Mucosa of descending colon (tissue), 3 donors: ENCODE measurements around the gene ZNF225. TPM values are rescaled to one million over a fixed set of nuclear protein-coding genes. Genes with fewer than 3 reads are reported as not detected.
"Not testable (repeated sequence)": the region's sequence is repeated elsewhere in the genome, so short reads cannot be mapped to it uniquely, and the experiment has no call there.

Source experiments
- ATAC-seq: fragments of 200-7000 bp; cut with Tn5 transposase; one replicate; pipeline ENCODE4 v1.9.1; 2020; ENCODE audit warnings: mild to moderate bottlenecking, moderate library complexity
- DNase-seq, 3 donors: peaks; one replicate each; pipeline ENCODE4 v3.0.0-alpha.2; 2020
- H3K36me3 ChIP-seq: fragments of 200-600 bp; one replicate; pipeline ENCODE4 v1.8.0; 2021; ENCODE audit warnings: low read depth, mild to moderate bottlenecking
- H3K4me1 ChIP-seq: fragments of 200-600 bp; one replicate; pipeline ENCODE4 v1.8.0; 2021; ENCODE audit warnings: low read depth, mild to moderate bottlenecking
- H3K4me3 ChIP-seq: fragments of 200-600 bp; one replicate; pipeline ENCODE4 v1.8.0; 2021; ENCODE audit warnings: mild to moderate bottlenecking
- H3K9me3 ChIP-seq: fragments of 200-600 bp; one replicate; pipeline ENCODE4 v1.8.0; 2021; ENCODE audit warnings: mild to moderate bottlenecking
- intact Hi-C, 2 donors: fragments of 100-400 bp; cut with DNase I in 1 of 2; cut with micrococcal nuclease in 1 of 2; formaldehyde crosslinking; loops; one replicate each; pipeline versions ENCODE4 v1.11.0 to v1.11.1; 2022; cut with DNase I, micrococcal nuclease
- total RNA-seq, 3 donors: library from RNA; stranded (reverse); fragmentation: NEBNext Ultra II Directional in 2 of 3; extraction: Animal tissue kit (Norgen Biotek cat#: 25700) in 2 of 3; gene quantifications; one replicate each; pipeline versions ENCODE4 v1.2.1 to v1.2.4, GENCODE V29; 2021 to 2023
- TF ChIP-seq, protein P1 (sequence below): fragments of 200-600 bp; IDR thresholded peaks from one replicate; pipeline ENCODE4 v1.8.0; 2022; ENCODE audit warnings: antibody characterized with exemption, mild to moderate bottlenecking
- donor health status: DM: no; HTN: no; CAD: no; lungs with moderate emphysema.
- donor health status: DM: no; HTN: no; CAD: no.
- donor health status: DM: no; HTN: yes; CAD: no.

The ZNF225 gene
- total RNA-seq, 3 donors from 2014 or later, result 2.2 to 4.8 (median 3.2) TPM

DNA sequence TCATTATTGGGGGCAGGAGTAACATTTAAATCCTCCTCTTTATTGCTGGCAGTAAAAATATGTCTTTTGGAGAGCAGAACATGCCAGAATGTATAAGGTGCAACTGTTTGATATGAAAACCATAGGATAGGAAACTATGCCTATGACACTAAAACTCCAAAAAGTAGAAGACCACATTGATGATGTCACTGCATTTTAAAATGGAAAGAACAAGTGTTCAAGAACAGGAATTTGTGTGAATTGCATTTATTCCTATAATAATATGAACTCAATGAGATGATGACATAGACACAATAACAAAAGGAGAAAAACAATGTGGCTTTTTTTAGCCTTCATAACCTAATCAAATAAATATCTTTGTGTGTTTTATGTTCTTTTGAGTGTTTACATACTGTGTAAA lies 3.7 kb upstream of the ZNF225 start:
- H3K9me3 ChIP-seq, result peaks cover 67% of the 10 kb centered on the region
- no peak overlapping the region for H3K4me3 ChIP-seq
- no peak for DNase-seq
- ATAC-seq, result no peak
- TF ChIP-seq, protein P1, sequence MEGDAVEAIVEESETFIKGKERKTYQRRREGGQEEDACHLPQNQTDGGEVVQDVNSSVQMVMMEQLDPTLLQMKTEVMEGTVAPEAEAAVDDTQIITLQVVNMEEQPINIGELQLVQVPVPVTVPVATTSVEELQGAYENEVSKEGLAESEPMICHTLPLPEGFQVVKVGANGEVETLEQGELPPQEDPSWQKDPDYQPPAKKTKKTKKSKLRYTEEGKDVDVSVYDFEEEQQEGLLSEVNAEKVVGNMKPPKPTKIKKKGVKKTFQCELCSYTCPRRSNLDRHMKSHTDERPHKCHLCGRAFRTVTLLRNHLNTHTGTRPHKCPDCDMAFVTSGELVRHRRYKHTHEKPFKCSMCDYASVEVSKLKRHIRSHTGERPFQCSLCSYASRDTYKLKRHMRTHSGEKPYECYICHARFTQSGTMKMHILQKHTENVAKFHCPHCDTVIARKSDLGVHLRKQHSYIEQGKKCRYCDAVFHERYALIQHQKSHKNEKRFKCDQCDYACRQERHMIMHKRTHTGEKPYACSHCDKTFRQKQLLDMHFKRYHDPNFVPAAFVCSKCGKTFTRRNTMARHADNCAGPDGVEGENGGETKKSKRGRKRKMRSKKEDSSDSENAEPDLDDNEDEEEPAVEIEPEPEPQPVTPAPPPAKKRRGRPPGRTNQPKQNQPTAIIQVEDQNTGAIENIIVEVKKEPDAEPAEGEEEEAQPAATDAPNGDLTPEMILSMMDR, result no peak
- H3K36me3 ChIP-seq, result no peaks in the 10 kb centered on the region
- intact Hi-C loops, result no loop called here
- peaks cover 13% of the 10 kb centered on the region for H3K4me1 ChIP-seq

- H3K4me3 ChIP-seq, result no peak overlapping the region
- H3K4me1 ChIP-seq, result peaks cover 13% of the 10 kb centered on the region
- DNase-seq (no peak), ATAC-seq (no peak)
- intact Hi-C loops, result no loop called here
- H3K36me3 ChIP-seq, result no peaks in the 10 kb centered on the region
- peaks cover 45% of the 10 kb centered on the region for H3K9me3 ChIP-seq
- TF ChIP-seq, protein P1, result no peak
Observed at GRCh38 chr19:44111910-44112463, 1.2 kb upstream of the ZNF225 start.

DNA sequence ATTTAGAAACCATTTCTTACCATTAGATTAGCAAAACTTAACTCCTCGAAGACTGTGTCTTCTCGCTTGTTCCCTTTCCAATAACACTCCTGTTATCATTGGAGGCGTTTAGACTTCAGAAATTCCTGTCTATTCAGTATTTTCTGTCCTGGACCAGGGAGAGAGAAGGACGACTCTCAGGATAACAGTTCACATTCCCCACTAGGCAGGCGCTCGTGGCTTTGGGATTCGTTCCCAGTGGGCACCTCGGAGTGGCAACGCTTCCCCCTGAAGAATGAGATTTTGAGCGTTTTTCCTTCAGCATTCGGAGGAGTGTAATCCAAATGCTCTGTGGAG lies 429 bp upstream of the ZNF225 start:
- Histone ChIP-seq H3K9me3 (peaks cover 38% of the 10 kb centered on the region), H3K4me3 (peak overlapping the region; percentile 42), H3K36me3 (no peaks in the 10 kb centered on the region), H3K4me1 (peaks cover 13% of the 10 kb centered on the region)
- intact Hi-C loops, result no loop called here
- peak; percentile 9 for ATAC-seq
- no peak for DNase-seq
- TF ChIP-seq, protein P1, result no peak

- intact Hi-C loops, result no loop called here
Observed at GRCh38 chr19:44113784-44114390, 688 bp downstream of the ZNF225 start.

GRCh38 chr19:44121162-44121561 lies 8.0 kb downstream of the ZNF225 start:
- not testable (repeated sequence) for H3K36me3 ChIP-seq
- peaks cover 46% of the 10 kb centered on the region for H3K9me3 ChIP-seq

More at GRCh38 chr19:44113784-44114390, 688 bp downstream of the ZNF225 start:
- Histone ChIP-seq H3K4me3 (peak overlapping the region; percentile 42), H3K4me1 (peaks cover 13% of the 10 kb centered on the region), H3K36me3 (no peaks in the 10 kb centered on the region), H3K9me3 (peaks cover 26% of the 10 kb centered on the region)
- no peak for ATAC-seq
- DNase-seq, result peak in 2 of 3 donors; percentile 17 to 33
- TF ChIP-seq, protein P1, result no peak

DNA sequence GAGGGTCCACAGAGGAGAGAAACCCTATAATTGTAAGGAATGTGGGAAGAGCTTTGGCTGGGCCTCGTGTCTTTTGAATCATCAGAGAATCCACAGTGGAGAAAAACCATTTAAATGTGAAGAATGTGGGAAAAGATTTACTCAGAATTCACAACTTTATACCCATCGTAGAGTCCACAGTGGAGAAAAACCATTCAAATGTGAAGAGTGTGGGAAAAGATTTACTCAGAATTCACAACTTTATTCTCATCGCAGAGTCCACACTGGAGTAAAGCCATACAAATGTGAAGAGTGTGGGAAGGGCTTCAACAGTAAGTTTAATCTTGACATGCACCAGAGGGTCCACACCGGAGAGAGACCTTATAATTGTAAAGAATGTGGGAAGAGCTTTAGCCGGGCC lies 18.8 kb downstream of the ZNF225 start:
- Histone ChIP-seq H3K36me3 (no peaks in the 10 kb centered on the region), H3K9me3 (peaks cover 66% of the 10 kb centered on the region), H3K4me3 (no peak overlapping the region), H3K4me1 (no peaks in the 10 kb centered on the region)
- TF ChIP-seq, protein P1, result no peak
- DNase-seq (no peak), ATAC-seq (no peak)
- intact Hi-C loops, result no loop called here

More at GRCh38 chr19:44121162-44121561, 8.0 kb downstream of the ZNF225 start:
- ATAC-seq, intact Hi-C loops, DNase-seq, H3K4me3 ChIP-seq, H3K4me1 ChIP-seq: not testable (repeated sequence)
